HG02973 (cell line): ENCODE data around the gene HRH3.
A peak's percentile ranks its signal among the peaks of the same experiment; 100 is the strongest.

ENCODE experiments used
- ATAC-seq: cut with Tn5 transposase; IDR thresholded peaks from one replicate; pipeline ENCODE4 v1.9.1; 2021; ENCODE audit warnings: moderate library complexity; ENCODE audit not compliant: unreplicated experiment

Gene HRH3

GRCh38 chr20:62244644-62245108 lies 24.6 kb upstream of the HRH3 start:
- ATAC-seq: no peak

GRCh38 chr20:62243906-62244515 lies 23.9 kb upstream of the HRH3 start:
- no peak for ATAC-seq

GRCh38 chr20:62243106-62243505 lies 23.0 kb upstream of the HRH3 start:
- no peak for ATAC-seq

- no peak for ATAC-seq
These were observed 22.1 kb upstream of the HRH3 start for GRCh38 chr20:62242176-62242575.

- no peak for ATAC-seq
These were observed 21.4 kb upstream of the HRH3 start for GRCh38 chr20:62241506-62241905.

- no peak for ATAC-seq
These were observed 20.1 kb upstream of the HRH3 start for GRCh38 chr20:62240020-62240685.

GRCh38 chr20:62239278-62239879 lies 19.3 kb upstream of the HRH3 start:
- no peak for ATAC-seq

GRCh38 chr20:62238569-62239277 lies 18.6 kb upstream of the HRH3 start:
- peak; percentile 6 for ATAC-seq

- peak; percentile 91 for ATAC-seq
These were observed 17.9 kb upstream of the HRH3 start, which contains the start of gene OSBPL2 for GRCh38 chr20:62237801-62238568. OSBPL2 (plus strand) TSS chr20:62238521; CDS start chr20:62256185, 17,664 bp downstream.

- ATAC-seq: no peak
These were observed 17.4 kb upstream of the HRH3 start for GRCh38 chr20:62237514-62237800.

- no peak for ATAC-seq
These were observed 16.9 kb upstream of the HRH3 start for GRCh38 chr20:62236766-62237513.

GRCh38 chr20:62236200-62236599 lies 16.1 kb upstream of the HRH3 start:
- no peak for ATAC-seq

- no peak for ATAC-seq
These were observed 15.7 kb upstream of the HRH3 start for GRCh38 chr20:62235777-62236157.

GRCh38 chr20:62235001-62235776 lies 15.1 kb upstream of the HRH3 start:
- no peak for ATAC-seq

- ATAC-seq: no peak
These were observed 14.3 kb upstream of the HRH3 start for GRCh38 chr20:62234339-62234738.

- no peak for ATAC-seq
These were observed 13.6 kb upstream of the HRH3 start for GRCh38 chr20:62233684-62234083.

- no peak for ATAC-seq
These were observed 12.9 kb upstream of the HRH3 start for GRCh38 chr20:62232770-62233645.

GRCh38 chr20:62232194-62232593 lies 12.1 kb upstream of the HRH3 start:
- no peak for ATAC-seq

- no peak for ATAC-seq
These were observed 11.2 kb upstream of the HRH3 start for GRCh38 chr20:62231292-62231691.
